Stimulated activated naive CD8-positive, alpha-beta T cell treated with anti-CD3 and anti-CD28 coated beads, Interleukin-15, Interleukin-2, amounts not matched to agents 100 U/mL and 50 U/mL, for 24 hours (primary cell): ENCODE measurements around the gene HIVEP3.
A peak's percentile ranks its signal among the peaks of the same experiment; 100 is the strongest.

Experiments
- ATAC-seq: fragments of 150-1000 bp; cut with Tn5 transposase; one replicate; pipeline ENCODE4 v1.10.0; 2021
- DNase-seq: peaks from one replicate; pipeline ENCODE4 v3.0.0; 2021

The HIVEP3 gene

GRCh38 chr1:41611932-41612450 lies 306.7 kb downstream of the HIVEP3 start:
- no peak for ATAC-seq

GRCh38 chr1:41611068-41611931 lies 307.4 kb downstream of the HIVEP3 start:
- ATAC-seq, result no peak
- no peak for DNase-seq

More at GRCh38 chr1:41611932-41612450, 306.7 kb downstream of the HIVEP3 start:
- no peak for DNase-seq

GRCh38 chr1:41610361-41610760 lies 308.4 kb downstream of the HIVEP3 start:
- ATAC-seq, result no peak
- no peak for DNase-seq

GRCh38 chr1:41609166-41609883 lies 309.4 kb downstream of the HIVEP3 start:
- ATAC-seq (no peak), DNase-seq (no peak)

- ATAC-seq, result no peak
- DNase-seq, result no peak
Measured at GRCh38 chr1:41608211-41608610, 310.5 kb downstream of the HIVEP3 start.

GRCh38 chr1:41607808-41608207 lies 310.9 kb downstream of the HIVEP3 start:
- DNase-seq, result no peak
- peak; percentile 25 for ATAC-seq

GRCh38 chr1:41599912-41600311 lies 318.8 kb downstream of the HIVEP3 start:
- no peak for ATAC-seq
- no peak for DNase-seq

- ATAC-seq (peak; percentile 52), DNase-seq (no peak)
Measured at GRCh38 chr1:41598325-41598724, 320.4 kb downstream of the HIVEP3 start.

- no peak for DNase-seq
- ATAC-seq, result no peak
Measured at GRCh38 chr1:41592451-41593125, 326.1 kb downstream of the HIVEP3 start.

- ATAC-seq, result no peak
- no peak for DNase-seq
Measured at GRCh38 chr1:41591891-41592290, 326.8 kb downstream of the HIVEP3 start.

- DNase-seq (no peak), ATAC-seq (no peak)
Measured at GRCh38 chr1:41590331-41590730, 328.4 kb downstream of the HIVEP3 start.

- no peak for DNase-seq
- ATAC-seq, result no peak
Measured at GRCh38 chr1:41589395-41589794, 329.3 kb downstream of the HIVEP3 start.

- ATAC-seq (no peak), DNase-seq (no peak)
Measured at GRCh38 chr1:41588334-41588875, 330.3 kb downstream of the HIVEP3 start.

- no peak for ATAC-seq
- DNase-seq, result no peak
Measured at GRCh38 chr1:41587791-41588190, 330.9 kb downstream of the HIVEP3 start.

GRCh38 chr1:41586230-41586629 lies 332.5 kb downstream of the HIVEP3 start:
- no peak for ATAC-seq
- DNase-seq, result no peak

GRCh38 chr1:41583658-41584547 lies 334.8 kb downstream of the HIVEP3 start:
- ATAC-seq, result no peak
- DNase-seq, result no peak

- no peak for DNase-seq
- no peak for ATAC-seq
Measured at GRCh38 chr1:41582851-41583657, 335.7 kb downstream of the HIVEP3 start.

GRCh38 chr1:41582351-41582750 lies 336.4 kb downstream of the HIVEP3 start:
- DNase-seq, result no peak
- no peak for ATAC-seq

- no peak for DNase-seq
- ATAC-seq, result no peak
Measured at GRCh38 chr1:41582004-41582325, 336.8 kb downstream of the HIVEP3 start.

- DNase-seq, result no peak
- ATAC-seq, result no peak
Measured at GRCh38 chr1:41581216-41582003, 337.3 kb downstream of the HIVEP3 start.
